Naive thymus-derived CD8-positive, alpha-beta T cell (primary cell): ENCODE measurements around the gene TMEM132D. TPM values are rescaled to one million over a fixed set of nuclear protein-coding genes. Genes with fewer than 3 reads are reported as not detected.

Experiments used
- ATAC-seq, 2 donors: fragments of 150-1000 bp; cut with Tn5 transposase in 1 of 2; sonication (Bioruptor Pico), chemical (Tn5 transposase) in 1 of 2; 1 replicate in 1 of 2; 2 replicates in 1 of 2; pipeline ENCODE4 v1.10.0; 2021; ENCODE audit warnings: mild to moderate bottlenecking in 2 of 2, moderate library complexity in 2 of 2
- POLR2A ChIA-PET: fragments of 350-600 bp; sonication (Branson Sonifier 250); formaldehyde crosslinking; loops from one replicate; lab custom pipeline; 2021; ENCODE audit warnings: antibody characterized with exemption; lab: Charles Lee
- DNase-seq, 10 donors: peaks; one replicate each; pipeline versions ENCODE4 v3.0.0 to v3.0.0-alpha.2; 2020 to 2022
- H3K27ac Mint-ChIP-seq, 10 donors: one replicate each; pipeline ENCODE4 v1.8.0; 2020 to 2022; ENCODE audit warnings: mild to moderate bottlenecking in 10 of 10, mixed read lengths in 10 of 10, moderate library complexity in 4 of 10, inconsistent platforms in 1 of 10
- H3K27me3 Mint-ChIP-seq, 5 donors: one replicate each; pipeline ENCODE4 v1.8.0; 2021 to 2022; ENCODE audit warnings: mixed read lengths in 5 of 5
- H3K36me3 Mint-ChIP-seq, 3 donors: one replicate each; pipeline ENCODE4 v1.8.0; 2020 to 2022; ENCODE audit warnings: mixed read lengths in 3 of 3, mild to moderate bottlenecking in 2 of 3, inconsistent platforms in 1 of 3
- H3K4me1 Mint-ChIP-seq, 4 donors: one replicate each; pipeline ENCODE4 v1.8.0; 2021 to 2022; ENCODE audit warnings: mixed read lengths in 4 of 4
- H3K4me3 Mint-ChIP-seq, 10 donors: one replicate each; pipeline ENCODE4 v1.8.0; 2020 to 2022; ENCODE audit warnings: mild to moderate bottlenecking in 10 of 10, mixed read lengths in 10 of 10, moderate library complexity in 6 of 10, inconsistent platforms in 1 of 10
- H3K9me3 Mint-ChIP-seq, 9 donors: one replicate each; pipeline ENCODE4 v1.8.0; 2020 to 2022; ENCODE audit warnings: mixed read lengths in 9 of 9, mild to moderate bottlenecking in 3 of 9, inconsistent platforms in 1 of 9, moderate library complexity in 1 of 9
- polyA plus RNA-seq, 3 donors: library from polyadenylated mRNA; unstranded; fragments of 300-500 nt; fragmentation: Illumina TruSeq; gene quantifications; one replicate each; pipeline ENCODE4 v1.2.3, GENCODE V29; 2021
- total RNA-seq, 8 experiments: library from RNA in 2 of 8; stranded (reverse) in 2 of 8; gene quantifications; one replicate each; pipeline ENCODE4 v1.2.3 and lab custom pipeline; 2021 to 2026

Gene TMEM132D
- total and polyA plus RNA-seq, 5 experiments from 2014 or later = not detected

GRCh38 chr12:129385637-129385990, 518.2 kb downstream of the TMEM132D start:
- peaks cover 0 to 8% (median 0%) of the 10 kb centered on the region in 9 donors for H3K9me3 Mint-ChIP-seq
- POLR2A ChIA-PET = no interaction called here
- no peaks in the 10 kb centered on the region for H3K27me3 Mint-ChIP-seq
- H3K36me3 Mint-ChIP-seq = peaks cover 0 to 4% (median 0%) of the 10 kb centered on the region in 3 donors
- ATAC-seq = no peak
- DNase-seq = no peak
- no peaks in the 10 kb centered on the region for H3K4me1 Mint-ChIP-seq
- no peak overlapping the region for H3K27ac Mint-ChIP-seq
- H3K4me3 Mint-ChIP-seq = no peak overlapping the region

DNA sequence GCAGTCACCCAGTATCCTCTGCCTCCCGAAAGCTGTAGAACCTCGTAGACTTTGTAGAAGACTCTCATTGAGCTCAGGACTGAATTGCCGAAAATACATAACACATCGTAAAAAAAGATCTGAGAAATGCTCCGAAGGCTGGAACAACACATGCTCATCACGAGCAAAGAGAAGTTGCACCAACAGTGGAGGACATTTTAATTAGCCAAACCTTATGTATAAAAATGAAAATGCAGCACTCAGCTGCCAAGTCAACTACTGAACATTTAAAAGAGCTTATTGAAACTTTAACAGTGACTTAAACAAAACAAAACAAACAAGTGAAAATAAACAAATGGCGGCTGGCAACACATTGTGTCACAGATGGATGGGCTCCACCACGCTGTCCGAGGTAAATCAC, 519.9 kb downstream of the TMEM132D start:
- DNase-seq (no peak), ATAC-seq (no peak)
- H3K27ac Mint-ChIP-seq = no peak overlapping the region
- no peak overlapping the region for H3K4me3 Mint-ChIP-seq
- no peaks in the 10 kb centered on the region for H3K4me1 Mint-ChIP-seq
- H3K36me3 Mint-ChIP-seq = peaks cover 0 to 4% (median 0%) of the 10 kb centered on the region in 3 donors
- H3K27me3 Mint-ChIP-seq = no peaks in the 10 kb centered on the region
- POLR2A ChIA-PET = no interaction called here
- peaks cover 0 to 8% (median 0%) of the 10 kb centered on the region in 9 donors for H3K9me3 Mint-ChIP-seq

GRCh38 chr12:129381715-129382114, 522.1 kb downstream of the TMEM132D start:
- no peak for ATAC-seq
- H3K9me3 Mint-ChIP-seq = peaks cover 0 to 14% (median 3%) of the 10 kb centered on the region in 9 donors
- no peak for DNase-seq

DNA sequence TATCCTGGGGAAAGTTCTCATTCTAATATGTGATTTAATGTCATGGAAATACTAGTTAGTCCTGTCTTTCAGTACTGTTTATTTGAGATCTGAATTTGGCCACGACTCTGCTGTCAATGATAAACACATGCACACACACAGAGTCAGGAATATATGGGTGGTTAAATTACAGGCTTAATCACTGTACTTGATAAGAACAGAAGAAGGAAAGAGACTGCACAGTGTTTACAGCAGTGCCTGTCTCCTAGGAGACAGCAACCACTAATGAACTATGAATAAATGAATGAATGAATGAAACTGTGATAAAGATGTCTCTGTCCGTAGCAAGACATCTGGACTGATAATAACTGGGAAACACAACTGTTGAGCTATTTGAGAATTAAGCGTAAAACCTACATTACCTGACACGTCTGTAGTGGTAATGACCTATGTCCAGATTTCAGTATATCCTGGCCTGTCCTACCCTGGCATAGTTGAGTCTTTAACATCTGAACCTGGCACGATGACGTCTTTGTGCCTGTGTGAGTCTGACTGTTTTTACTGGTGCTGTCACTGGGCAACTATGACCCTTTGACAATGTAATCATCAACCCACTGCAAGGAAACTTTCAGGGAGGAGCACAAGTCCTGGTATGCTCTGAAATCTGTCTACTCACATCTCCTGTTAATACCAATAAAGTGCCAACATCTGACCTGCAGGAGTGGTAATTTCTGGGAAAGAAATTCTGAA, 524.6 kb downstream of the TMEM132D start:
- DNase-seq = no peak
- Mint-ChIP-seq H3K4me3 (no peak overlapping the region), H3K4me1 (no peaks in the 10 kb centered on the region), H3K9me3 (peaks cover 0 to 16% (median 3%) of the 10 kb centered on the region in 9 donors), H3K36me3 (peaks cover 0 to 4% (median 0%) of the 10 kb centered on the region in 3 donors), H3K27me3 (no peaks in the 10 kb centered on the region), H3K27ac (no peak overlapping the region)
- POLR2A ChIA-PET = interaction anchor here (0.6 kb wide), 1 partner anchor 372 kb away, joined by 3 read pairs; no protein-coding TSS in a partner anchor
- no peak for ATAC-seq

More at GRCh38 chr12:129381715-129382114, 522.1 kb downstream of the TMEM132D start:
- Mint-ChIP-seq H3K27me3 (no peaks in the 10 kb centered on the region), H3K4me3 (no peak overlapping the region), H3K36me3 (peaks cover 0 to 4% (median 0%) of the 10 kb centered on the region in 3 donors), H3K4me1 (no peaks in the 10 kb centered on the region), H3K27ac (no peak overlapping the region)
- POLR2A ChIA-PET = no interaction called here

GRCh38 chr12:129378496-129378895, 525.3 kb downstream of the TMEM132D start:
- POLR2A ChIA-PET = interaction anchor here (0.6 kb wide), 1 partner anchor 371 kb away, joined by 3 read pairs; no protein-coding TSS in a partner anchor
- no peaks in the 10 kb centered on the region for H3K4me1 Mint-ChIP-seq
- H3K27ac Mint-ChIP-seq = no peak overlapping the region
- ATAC-seq (no peak), DNase-seq (no peak)
- peaks cover 0 to 16% (median 3%) of the 10 kb centered on the region in 9 donors for H3K9me3 Mint-ChIP-seq
- no peak overlapping the region for H3K4me3 Mint-ChIP-seq
- H3K36me3 Mint-ChIP-seq = peaks cover 0 to 4% (median 0%) of the 10 kb centered on the region in 3 donors
- H3K27me3 Mint-ChIP-seq = no peaks in the 10 kb centered on the region

DNA sequence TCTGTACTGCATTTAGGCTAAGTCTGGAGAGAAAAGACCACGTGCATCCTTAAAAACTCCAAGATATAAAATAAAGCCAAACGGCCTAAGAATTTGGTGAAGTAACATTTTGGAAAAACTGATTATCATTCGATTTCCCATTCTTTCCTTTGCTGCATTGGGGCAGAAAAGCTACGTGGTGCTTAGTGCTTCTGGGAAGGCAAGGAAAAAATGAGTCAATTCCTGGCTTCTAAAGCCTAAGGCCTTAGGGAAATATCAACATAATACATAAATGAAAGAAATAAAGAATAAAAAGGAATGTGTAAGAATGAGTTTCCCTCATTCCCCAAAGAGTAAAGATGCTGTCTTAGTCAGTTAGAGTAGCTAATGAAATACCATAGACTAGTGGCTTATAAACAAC, 530.1 kb downstream of the TMEM132D start:
- H3K4me1 Mint-ChIP-seq = no peaks in the 10 kb centered on the region
- POLR2A ChIA-PET = no interaction called here
- H3K27me3 Mint-ChIP-seq = no peaks in the 10 kb centered on the region
- no peak overlapping the region for H3K27ac Mint-ChIP-seq
- DNase-seq = no peak
- ATAC-seq = no peak
- H3K36me3 Mint-ChIP-seq = no peaks in the 10 kb centered on the region
- peaks cover 0 to 16% (median 2%) of the 10 kb centered on the region in 9 donors for H3K9me3 Mint-ChIP-seq
- no peak overlapping the region for H3K4me3 Mint-ChIP-seq

- H3K9me3 Mint-ChIP-seq = peaks cover 0 to 16% (median 4%) of the 10 kb centered on the region in 9 donors
- no peak overlapping the region for H3K4me3 Mint-ChIP-seq
- no peak for ATAC-seq
- DNase-seq = no peak
- no peaks in the 10 kb centered on the region for H3K4me1 Mint-ChIP-seq
- H3K27me3 Mint-ChIP-seq = no peaks in the 10 kb centered on the region
- POLR2A ChIA-PET = no interaction called here
- no peak overlapping the region for H3K27ac Mint-ChIP-seq
- H3K36me3 Mint-ChIP-seq = no peaks in the 10 kb centered on the region
Measured at GRCh38 chr12:129372876-129373275, 530.9 kb downstream of the TMEM132D start.

- no peaks in the 10 kb centered on the region for H3K36me3 Mint-ChIP-seq
- H3K9me3 Mint-ChIP-seq = peaks cover 0 to 14% (median 2%) of the 10 kb centered on the region in 9 donors
- H3K4me3 Mint-ChIP-seq = no peak overlapping the region
- POLR2A ChIA-PET = no interaction called here
- ATAC-seq (no peak), DNase-seq (no peak)
- no peaks in the 10 kb centered on the region for H3K27me3 Mint-ChIP-seq
- H3K4me1 Mint-ChIP-seq = no peaks in the 10 kb centered on the region
- H3K27ac Mint-ChIP-seq = no peak overlapping the region
Measured at GRCh38 chr12:129372348-129372747, 531.5 kb downstream of the TMEM132D start.

GRCh38 chr12:129371268-129371667, 532.6 kb downstream of the TMEM132D start:
- Mint-ChIP-seq H3K4me3 (no peak overlapping the region), H3K27ac (no peak overlapping the region), H3K4me1 (no peaks in the 10 kb centered on the region), H3K9me3 (peaks cover 0 to 13% (median 2%) of the 10 kb centered on the region in 9 donors), H3K36me3 (peaks cover 0 to 4% (median 0%) of the 10 kb centered on the region in 3 donors), H3K27me3 (peaks cover 0 to 1% (median 0%) of the 10 kb centered on the region in 5 donors)
- no peak for DNase-seq
- POLR2A ChIA-PET = no interaction called here
- ATAC-seq = no peak

DNA sequence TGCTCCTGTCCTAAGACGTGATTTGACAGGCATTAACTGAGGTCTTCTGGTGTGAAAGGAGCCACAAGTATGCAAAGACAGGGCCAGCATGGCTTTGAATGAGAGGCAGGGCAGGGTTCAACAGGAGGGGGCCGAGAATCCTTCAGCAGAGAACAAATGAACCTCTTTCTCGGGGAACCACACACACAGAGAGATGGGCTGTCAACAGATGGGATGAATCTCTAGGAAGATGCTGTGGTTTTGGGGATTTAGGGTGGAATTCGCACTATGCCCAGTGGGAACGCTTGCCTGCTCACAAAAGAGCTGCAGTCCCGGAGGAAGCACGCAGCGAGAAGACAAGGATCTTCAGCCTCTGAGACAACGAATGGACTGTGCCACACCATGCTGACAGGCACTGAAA, 537.2 kb downstream of the TMEM132D start:
- DNase-seq (no peak), ATAC-seq (no peak)
- Mint-ChIP-seq H3K27me3 (peaks cover 0 to 1% (median 0%) of the 10 kb centered on the region in 5 donors), H3K36me3 (peaks cover 0 to 4% (median 0%) of the 10 kb centered on the region in 3 donors), H3K4me3 (no peak overlapping the region), H3K27ac (no peak overlapping the region), H3K4me1 (no peaks in the 10 kb centered on the region), H3K9me3 (peaks cover 0 to 24% (median 2%) of the 10 kb centered on the region in 9 donors)
- POLR2A ChIA-PET = no interaction called here

- H3K4me3 Mint-ChIP-seq = no peak overlapping the region
- DNase-seq = no peak
- no peak overlapping the region for H3K27ac Mint-ChIP-seq
- H3K4me1 Mint-ChIP-seq = no peaks in the 10 kb centered on the region
- no peak for ATAC-seq
- POLR2A ChIA-PET = no interaction called here
- H3K9me3 Mint-ChIP-seq = peaks cover 0 to 19% (median 1%) of the 10 kb centered on the region in 9 donors
- peaks cover 0 to 4% (median 0%) of the 10 kb centered on the region in 3 donors for H3K36me3 Mint-ChIP-seq
- H3K27me3 Mint-ChIP-seq = peaks cover 0 to 1% (median 0%) of the 10 kb centered on the region in 5 donors
Measured at GRCh38 chr12:129363041-129363440, 540.8 kb downstream of the TMEM132D start.

DNA sequence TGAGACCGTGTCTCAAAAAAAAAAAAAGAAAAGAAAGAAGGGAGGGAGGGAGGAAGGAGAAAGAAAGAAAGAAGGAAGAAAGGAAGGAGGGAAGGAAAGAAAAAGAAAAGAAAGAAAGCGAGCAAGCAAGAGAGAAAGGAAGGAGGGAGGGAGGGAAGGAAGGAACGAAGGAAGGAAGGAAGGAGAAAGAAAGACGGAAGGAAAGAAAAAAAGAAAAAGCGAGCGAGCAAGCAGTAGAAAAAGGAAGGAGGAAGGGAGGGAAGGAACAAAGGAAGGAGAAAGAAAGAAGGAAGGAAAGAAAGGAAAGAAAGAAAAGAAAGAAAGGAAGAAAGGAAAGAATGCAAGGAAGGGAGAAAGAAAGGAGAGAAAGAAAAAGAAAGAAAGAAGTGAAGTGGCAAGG, 546.6 kb downstream of the TMEM132D start:
- Mint-ChIP-seq H3K9me3 (peaks cover 0 to 22% (median 4%) of the 10 kb centered on the region in 9 donors), H3K36me3 (no peaks in the 10 kb centered on the region), H3K27ac (no peak overlapping the region), H3K4me1 (no peaks in the 10 kb centered on the region), H3K4me3 (no peak overlapping the region), H3K27me3 (peaks cover 0 to 2% (median 0%) of the 10 kb centered on the region in 5 donors)
- POLR2A ChIA-PET = no interaction called here
- ATAC-seq = no peak
- DNase-seq = no peak

GRCh38 chr12:129351481-129351880, 552.3 kb downstream of the TMEM132D start:
- Mint-ChIP-seq H3K36me3 (no peaks in the 10 kb centered on the region), H3K27ac (no peak overlapping the region), H3K4me1 (no peaks in the 10 kb centered on the region), H3K27me3 (no peaks in the 10 kb centered on the region), H3K4me3 (no peak overlapping the region), H3K9me3 (peaks cover 0 to 14% (median 4%) of the 10 kb centered on the region in 9 donors)
- DNase-seq (no peak), ATAC-seq (no peak)
- POLR2A ChIA-PET = no interaction called here
